Mesenchymal stem cell (in vitro differentiated cells and primary cell): ENCODE results near the gene LIN54.

Source experiments
- DNase-seq: peaks from one replicate; pipeline ENCODE4 v3.0.0-alpha.2; 2013
- H2AFZ ChIP-seq: one replicate; pipeline ENCODE4 v1.6.1; 2013; ENCODE audit warnings: low read depth, mild to moderate bottlenecking, control low read depth, inconsistent platforms, low read length, moderate library complexity
- H2AK5ac ChIP-seq: 2 replicates; pipeline ENCODE4 v1.6.1; 2013; ENCODE audit warnings: low read length, moderate library complexity, mild to moderate bottlenecking, inconsistent platforms; ENCODE audit not compliant: severe bottlenecking
- H2BK120ac ChIP-seq: one replicate; pipeline ENCODE4 v1.6.1; 2013; ENCODE audit warnings: low read depth, mild to moderate bottlenecking, inconsistent platforms, low read length, moderate library complexity
- H2BK12ac ChIP-seq, 2 experiments: one replicate each; pipeline ENCODE4 v1.6.1; 2013; ENCODE audit warnings: inconsistent platforms in 2 of 2, low read length in 2 of 2, mild to moderate bottlenecking in 2 of 2, moderate library complexity in 2 of 2, control low read depth in 1 of 2
- H2BK15ac ChIP-seq: one replicate; pipeline ENCODE4 v1.6.1; 2013; ENCODE audit warnings: mild to moderate bottlenecking, low read depth, inconsistent platforms; ENCODE audit not compliant: poor library complexity, severe bottlenecking
- H2BK5ac ChIP-seq: 2 replicates; pipeline ENCODE4 v1.6.1; 2013; ENCODE audit warnings: low read depth, mild to moderate bottlenecking, low read length, control low read depth, inconsistent platforms; ENCODE audit not compliant: poor library complexity, severe bottlenecking
- H3K14ac ChIP-seq, 2 experiments: one replicate each; pipeline ENCODE4 v1.6.1; 2013; ENCODE audit warnings: inconsistent platforms in 2 of 2, low read length in 2 of 2, control low read depth in 1 of 2, mild to moderate bottlenecking in 1 of 2, moderate library complexity in 1 of 2
- H3K18ac ChIP-seq, 2 experiments: one replicate each; pipeline ENCODE4 v1.6.1; 2013; ENCODE audit warnings: inconsistent platforms in 2 of 2, low read length in 2 of 2, control low read depth in 1 of 2, low read depth in 1 of 2, mild to moderate bottlenecking in 1 of 2
- H3K23ac ChIP-seq, 2 experiments: one replicate each; pipeline ENCODE4 v1.6.1; 2013; ENCODE audit warnings: inconsistent platforms in 2 of 2, low read length in 2 of 2, mild to moderate bottlenecking in 2 of 2, moderate library complexity in 2 of 2, control low read depth in 1 of 2
- H3K27ac ChIP-seq: 2 replicates; pipeline ENCODE4 v1.5.1; 2013; ENCODE audit warnings: mild to moderate bottlenecking, moderate library complexity, low read length, control low read depth, inconsistent platforms; ENCODE audit not compliant: poor library complexity, severe bottlenecking
- H3K27me3 ChIP-seq, 2 experiments: 2 replicates each; pipeline versions ENCODE4 v1.6.1 to v1.7.0; 2013; ENCODE audit warnings: low read length in 2 of 2, mild to moderate bottlenecking in 2 of 2, moderate library complexity in 2 of 2, control low read depth in 1 of 2, inconsistent platforms in 1 of 2; ENCODE audit not compliant: control insufficient read depth in 1 of 2, insufficient read depth in 1 of 2
- H3K36me3 ChIP-seq, 2 experiments: 2 replicates each; pipeline versions ENCODE4 v1.6.1 to v1.7.0; 2013; ENCODE audit warnings: low read length in 2 of 2, control low read depth in 1 of 2, inconsistent platforms in 1 of 2, low read depth in 1 of 2, mild to moderate bottlenecking in 1 of 2; ENCODE audit not compliant: insufficient read depth in 2 of 2, control insufficient read depth in 1 of 2
- H3K4ac ChIP-seq, 2 experiments: one replicate each; pipeline ENCODE4 v1.6.1; 2013; ENCODE audit warnings: inconsistent platforms in 2 of 2, low read length in 2 of 2, mild to moderate bottlenecking in 2 of 2, moderate library complexity in 2 of 2, control low read depth in 1 of 2, low read depth in 1 of 2
- H3K4me1 ChIP-seq: 2 replicates; pipeline ENCODE4 v1.6.1; 2013; ENCODE audit warnings: low read depth, low read length, control low read depth; ENCODE audit not compliant: control insufficient read depth, insufficient read depth
- H3K4me2 ChIP-seq: 2 replicates; pipeline ENCODE4 v1.6.1; 2013; ENCODE audit warnings: low read length, mild to moderate bottlenecking, inconsistent platforms; ENCODE audit not compliant: poor library complexity, severe bottlenecking
- H3K4me3 ChIP-seq, 2 experiments: 2 replicates each; pipeline versions ENCODE4 v1.5.1 to v1.7.0; 2013; ENCODE audit warnings: low read length in 2 of 2, mild to moderate bottlenecking in 2 of 2, control low read depth in 1 of 2, low read depth in 1 of 2; ENCODE audit not compliant: insufficient read depth in 1 of 2
- H3K79me1 ChIP-seq: replicated peaks from 2 replicates; pipeline ENCODE4 v1.6.1; 2013; ENCODE audit warnings: mild to moderate bottlenecking, control low read depth, low read length, inconsistent platforms; ENCODE audit not compliant: poor library complexity, severe bottlenecking
- H3K9ac ChIP-seq: 2 replicates; pipeline ENCODE4 v1.7.0; 2013; ENCODE audit warnings: mild to moderate bottlenecking, low read length, moderate library complexity
- H3K9me3 ChIP-seq: 2 replicates; pipeline ENCODE4 v1.7.0; 2013; ENCODE audit warnings: mild to moderate bottlenecking, low read length; ENCODE audit not compliant: control insufficient read depth
- H4K8ac ChIP-seq: one replicate; pipeline ENCODE4 v1.6.1; 2013; ENCODE audit warnings: inconsistent platforms, mild to moderate bottlenecking, low read length, moderate library complexity
- H4K91ac ChIP-seq: one replicate; pipeline ENCODE4 v1.6.1; 2013; ENCODE audit warnings: mild to moderate bottlenecking, low read length, inconsistent platforms
- WGBS: methylation state at CpG from one replicate; pipeline ENCODE4 v1.1.7; 2013; ENCODE audit warnings: mixed read lengths; 5-methylcytosine and 5-hydroxymethylcytosine counted together

The LIN54 gene

DNA sequence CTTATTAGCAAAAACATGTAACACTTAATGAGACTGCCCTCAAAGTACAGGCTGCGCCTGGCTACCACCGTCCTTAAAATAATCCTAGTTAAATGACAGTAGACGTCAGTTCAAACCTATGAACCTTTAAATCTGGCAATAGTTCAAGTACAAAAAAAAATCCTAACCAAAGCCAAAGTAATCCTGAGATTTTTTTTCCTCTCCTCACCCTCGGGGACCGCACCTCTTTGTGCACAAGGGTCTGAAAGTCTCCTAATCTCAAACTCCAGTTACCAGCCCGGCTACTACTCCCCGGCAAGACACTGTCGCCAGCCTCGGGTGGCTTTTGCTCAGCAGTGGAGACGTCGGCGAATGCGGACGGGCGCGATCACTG lies 120.1 kb downstream of the LIN54 start:
- Histone ChIP-seq H3K27ac (peak overlapping the region; percentile 91), H3K4me3 (peak overlapping the region; percentile 78 to 94), H3K36me3 (peaks cover 9 to 25% of the 10 kb centered on the region in 2 experiments), H3K14ac (peak overlapping the region in 1 of 2 experiments; percentile 89), H3K9me3 (no peaks in the 10 kb centered on the region), H2BK12ac (no peak overlapping the region), H3K4ac (peak overlapping the region; percentile 99 to 100), H3K79me1 (peaks cover 5% of the 10 kb centered on the region), H2BK5ac (peak overlapping the region; percentile 84), H3K4me2 (no peak overlapping the region), H3K18ac (peak overlapping the region; percentile 85 to 97), H2BK15ac (peak overlapping the region; percentile 91), H3K23ac (peak overlapping the region in 1 of 2 experiments; percentile 23), H2AK5ac (peak overlapping the region; percentile 97), H3K4me1 (peaks cover 1% of the 10 kb centered on the region), H4K8ac (peak overlapping the region; percentile 76), H2AFZ (no peak overlapping the region), H3K9ac (peak overlapping the region; percentile 100), H2BK120ac (peak overlapping the region; percentile 65), H4K91ac (peak overlapping the region; percentile 81), H3K27me3 (no peaks in the 10 kb centered on the region)
- DNase-seq, result no peak
- whole genome bisulfite sequencing, result under 1% methylated on average over 16 of the region's 16 CpGs

GRCh38 chr4:82889287-82889686 lies 121.3 kb downstream of the LIN54 start:
- Histone ChIP-seq H2AK5ac (no peak overlapping the region), H2BK15ac (no peak overlapping the region), H3K14ac (no peak overlapping the region), H3K23ac (no peak overlapping the region), H3K4me2 (peak overlapping the region; percentile 50), H3K27ac (no peak overlapping the region), H3K4me3 (peak overlapping the region in 1 of 2 experiments; percentile 94), H2BK120ac (no peak overlapping the region), H3K4ac (no peak overlapping the region), H4K91ac (no peak overlapping the region), H2BK5ac (no peak overlapping the region), H4K8ac (no peak overlapping the region), H3K27me3 (no peaks in the 10 kb centered on the region), H3K79me1 (peaks cover 3% of the 10 kb centered on the region), H2BK12ac (no peak overlapping the region), H3K4me1 (peaks cover 1% of the 10 kb centered on the region), H2AFZ (no peak overlapping the region), H3K9me3 (no peaks in the 10 kb centered on the region), H3K36me3 (peaks cover 6 to 15% of the 10 kb centered on the region in 2 experiments), H3K9ac (peak overlapping the region; percentile 100), H3K18ac (no peak overlapping the region)
- DNase-seq, result no peak
- 66% methylated on average over 5 of the region's 6 CpGs for WGBS

DNA sequence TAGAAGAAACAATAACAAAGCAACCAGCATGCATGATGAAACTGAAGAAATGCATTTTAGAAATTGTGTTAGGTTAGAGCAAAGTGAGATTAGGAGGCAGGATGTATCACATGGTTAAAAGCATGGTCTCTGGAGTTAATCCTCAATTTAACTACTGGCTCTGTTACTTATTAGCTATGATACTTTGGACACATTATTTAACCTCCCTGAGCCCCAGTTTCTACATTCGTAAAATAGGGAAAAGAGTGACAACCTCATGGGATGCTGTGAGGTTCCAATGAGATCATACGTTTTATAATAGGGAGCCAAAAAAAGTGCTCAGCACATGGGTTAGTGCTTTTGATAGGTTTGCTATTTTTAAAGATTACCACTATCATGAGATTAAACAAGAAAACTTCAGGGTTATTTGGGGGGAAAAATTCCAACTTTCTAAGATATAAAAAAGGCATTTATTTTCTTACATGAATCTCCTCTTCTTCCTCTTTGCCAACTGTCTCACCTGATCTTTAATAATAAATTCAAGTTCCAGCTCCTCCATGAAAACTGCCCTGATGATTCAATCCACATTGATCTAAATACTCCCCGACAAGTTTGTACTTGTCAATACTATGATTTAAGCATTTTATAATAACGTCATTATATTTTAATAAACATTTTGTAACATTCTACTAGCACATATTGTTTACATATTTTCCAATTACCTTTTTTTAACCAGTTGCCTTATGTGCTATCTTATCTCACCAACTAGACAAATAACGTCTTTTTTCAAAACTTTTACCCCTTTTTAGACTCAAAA lies 124.3 kb downstream of the LIN54 start:
- H3K23ac ChIP-seq, result no peak overlapping the region
- H3K4me3 ChIP-seq, result peak overlapping the region in 1 of 2 experiments; percentile 63
- no peaks in the 10 kb centered on the region for H3K27me3 ChIP-seq
- H3K9me3 ChIP-seq, result no peaks in the 10 kb centered on the region
- H2AFZ ChIP-seq, result no peak overlapping the region
- H3K9ac ChIP-seq, result peak overlapping the region; percentile 94
- H3K36me3 ChIP-seq, result peaks cover 9 to 16% of the 10 kb centered on the region in 2 experiments
- no peak overlapping the region for H3K18ac ChIP-seq
- peaks cover 1% of the 10 kb centered on the region for H3K4me1 ChIP-seq
- H2BK5ac ChIP-seq, result no peak overlapping the region
- no peak for DNase-seq
- no peak overlapping the region for H2BK15ac ChIP-seq
- no peak overlapping the region for H4K91ac ChIP-seq
- 100% methylated on average over 3 of the region's 5 CpGs for WGBS
- no peak overlapping the region for H2BK120ac ChIP-seq
- no peak overlapping the region for H2BK12ac ChIP-seq
- H2AK5ac ChIP-seq, result no peak overlapping the region
- no peak overlapping the region for H3K4ac ChIP-seq
- no peak overlapping the region for H3K27ac ChIP-seq
- H4K8ac ChIP-seq, result no peak overlapping the region
- H3K14ac ChIP-seq, result no peak overlapping the region
- no peak overlapping the region for H3K4me2 ChIP-seq
- no peaks in the 10 kb centered on the region for H3K79me1 ChIP-seq

GRCh38 chr4:82885410-82885809 lies 125.2 kb downstream of the LIN54 start:
- H3K4me2 ChIP-seq, result no peak overlapping the region

More at GRCh38 chr4:82885410-82885809, 125.2 kb downstream of the LIN54 start:
- no peak overlapping the region for H2AFZ ChIP-seq
- no peak overlapping the region for H2AK5ac ChIP-seq
- H3K36me3 ChIP-seq, result peaks cover 11 to 26% of the 10 kb centered on the region in 2 experiments
- peak overlapping the region; percentile 94 for H3K9ac ChIP-seq
- no peak overlapping the region for H4K91ac ChIP-seq
- no peak overlapping the region for H4K8ac ChIP-seq
- H3K4me3 ChIP-seq, result peak overlapping the region in 1 of 2 experiments; percentile 63
- H3K4ac ChIP-seq, result no peak overlapping the region
- no peak for DNase-seq
- H3K14ac ChIP-seq, result no peak overlapping the region
- peaks cover 1% of the 10 kb centered on the region for H3K4me1 ChIP-seq
- H3K79me1 ChIP-seq, result no peaks in the 10 kb centered on the region
- H3K18ac ChIP-seq, result no peak overlapping the region
- H2BK120ac ChIP-seq, result no peak overlapping the region
- H3K9me3 ChIP-seq, result no peaks in the 10 kb centered on the region
- no peak overlapping the region for H3K27ac ChIP-seq
- H3K27me3 ChIP-seq, result no peaks in the 10 kb centered on the region
- H3K23ac ChIP-seq, result no peak overlapping the region
- no peak overlapping the region for H2BK15ac ChIP-seq
- no peak overlapping the region for H2BK12ac ChIP-seq
- no peak overlapping the region for H2BK5ac ChIP-seq
